ENCODE data around the gene NCSTN.

The NCSTN gene

GRCh38 chr1:160402001-160402795, 59.0 kb downstream of the NCSTN start:
- no peak for DNase-seq (ENCODE audit: extremely low read depth in 1 of 2, low read depth in 1 of 2)

DNA sequence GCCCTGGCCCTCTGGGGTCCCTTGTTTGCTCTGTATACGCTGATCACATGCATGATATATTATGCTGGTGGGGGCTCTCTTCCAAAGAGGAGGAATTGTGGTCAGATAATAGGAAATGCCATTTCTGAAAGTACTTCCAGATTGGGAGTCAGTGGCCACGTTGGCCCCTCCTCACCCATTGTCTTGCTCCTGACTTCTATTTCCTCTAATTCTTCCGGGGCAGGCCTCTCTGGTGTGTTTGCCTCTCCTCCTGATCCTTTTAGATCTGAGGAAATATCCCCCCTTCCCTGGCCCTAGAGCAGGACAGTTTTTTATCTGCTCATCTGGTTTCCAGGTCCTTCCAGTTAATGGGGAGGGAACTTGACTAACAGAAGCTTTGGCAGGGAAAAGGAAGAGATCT, 60.1 kb downstream of the NCSTN start:
- no peak for DNase-seq (ENCODE audit: extremely low read depth in 1 of 2, low read depth in 1 of 2)

- no peak for DNase-seq (ENCODE audit: extremely low read depth in 1 of 2, low read depth in 1 of 2)
Observed at GRCh38 chr1:160404094-160404493, 60.9 kb downstream of the NCSTN start.

- no peak for DNase-seq (ENCODE audit: extremely low read depth in 1 of 2, low read depth in 1 of 2)
Observed at GRCh38 chr1:160405331-160405877, 62.2 kb downstream of the NCSTN start.

GRCh38 chr1:160406131-160406968, 63.2 kb downstream of the NCSTN start:
- no peak for DNase-seq (ENCODE audit: extremely low read depth in 1 of 2, low read depth in 1 of 2)

- no peak for DNase-seq (ENCODE audit: extremely low read depth in 1 of 2, low read depth in 1 of 2)
Observed at GRCh38 chr1:160407839-160408801, 64.9 kb downstream of the NCSTN start.

Measured in activated CD8-positive, alpha-beta memory T cell treated with anti-CD3 and anti-CD28 coated beads for 1 hour (primary cell).